GM19468 (cell line): ENCODE results near the gene MAMDC2.
"Not testable (repeated sequence)": the region's sequence is repeated elsewhere in the genome, so short reads cannot be mapped to it uniquely, and the experiment has no call there.

Source experiments
- ATAC-seq: cut with Tn5 transposase; IDR thresholded peaks from one replicate; pipeline ENCODE4 v1.9.1; 2021; ENCODE audit warnings: mild to moderate bottlenecking, moderate library complexity, moderate number of reproducible peaks; ENCODE audit not compliant: unreplicated experiment; ENCODE audit errors: extremely low read depth

The MAMDC2 gene

GRCh38 chr9:70036641-70037040 is 7.0 kb upstream of the MAMDC2 start:
- no peak for ATAC-seq

GRCh38 chr9:70038171-70038621 is 5.5 kb upstream of the MAMDC2 start:
- ATAC-seq: not testable (repeated sequence)

- no peak for ATAC-seq
These were observed 3.2 kb upstream of the MAMDC2 start for GRCh38 chr9:70040376-70040903.

GRCh38 chr9:70042461-70043215 is 1.0 kb upstream of the MAMDC2 start:
- ATAC-seq: no peak

GRCh38 chr9:70043285-70043684 is 363 bp upstream of the MAMDC2 start:
- ATAC-seq: no peak

- ATAC-seq: no peak
These were observed 1.1 kb downstream of the MAMDC2 start for GRCh38 chr9:70044490-70045307.

- ATAC-seq: no peak
These were observed 1.8 kb downstream of the MAMDC2 start for GRCh38 chr9:70045452-70045851.

- no peak for ATAC-seq
These were observed 2.8 kb downstream of the MAMDC2 start for GRCh38 chr9:70046274-70047070.

- no peak for ATAC-seq
These were observed 5.6 kb downstream of the MAMDC2 start for GRCh38 chr9:70049236-70049635.

- ATAC-seq: no peak
These were observed 6.1 kb downstream of the MAMDC2 start for GRCh38 chr9:70049672-70050271.

GRCh38 chr9:70052768-70053167 is 9.1 kb downstream of the MAMDC2 start:
- ATAC-seq: no peak

GRCh38 chr9:70053864-70054263 is 10.2 kb downstream of the MAMDC2 start:
- no peak for ATAC-seq

GRCh38 chr9:70054521-70054920 is 10.9 kb downstream of the MAMDC2 start:
- ATAC-seq: no peak

GRCh38 chr9:70055406-70056210 is 12.0 kb downstream of the MAMDC2 start:
- ATAC-seq: no peak

GRCh38 chr9:70056211-70056944 is 12.7 kb downstream of the MAMDC2 start:
- no peak for ATAC-seq

- no peak for ATAC-seq
These were observed 15.0 kb downstream of the MAMDC2 start for GRCh38 chr9:70058569-70059116.

GRCh38 chr9:70060148-70060882 is 16.7 kb downstream of the MAMDC2 start:
- ATAC-seq: no peak
